K562 (cell line): Measurements from ENCODE around the gene ZNF148. TPM values are rescaled to one million over a fixed set of nuclear protein-coding genes. Genes with fewer than 3 reads are reported as not detected.

Experiments used
- ATAC-seq: fragments of 200-7000 bp; cut with Tn5 transposase; 3 replicates; pipeline ENCODE4 v1.9.1; 2020; ENCODE audit warnings: moderate library complexity
- BruUV-seq: library from RNA; stranded (reverse); fragments of 400-500 nt; replicated peaks from 2 replicates; lab custom pipeline; 2021; lab: Mats Ljungman, UMichigan
- CTCF ChIA-PET: fragments of 300-600 bp; formaldehyde crosslinking; extraction: SDS; loops from one replicate; lab custom pipeline; 2021; ENCODE audit warnings: low intra/inter-chr PET ratio; lab: Yijun Ruan, JAX
- POLR2A ChIA-PET: fragments of 300-600, 350-650 bp; sonication (Branson Sonifier 250); formaldehyde crosslinking; extraction: SDS; loops from one replicate; lab custom pipeline; 2021; ENCODE audit warnings: antibody characterized with exemption, inconsistent platforms; lab: Yijun Ruan, JAX
- DNase-seq, 4 experiments: peaks; one replicate each; pipeline versions ENCODE4 v3.0.0 to v3.0.0-alpha.2; 2011 to 2018; ENCODE audit warnings: low spot score in 3 of 4, mixed read lengths in 3 of 4; ENCODE audit errors: extremely low read depth in 1 of 4
- FAIRE-seq: peaks from 2 replicates; lab custom pipeline; 2011; peaks lifted over from hg19 to GRCh38; lab: Jason Lieb, UNC
- H2AFZ ChIP-seq: 2 replicates; pipeline ENCODE4 v1.6.0; 2011; ENCODE audit warnings: low read depth, low read length, control low read depth, inconsistent platforms
- H3K27ac ChIP-seq: fragments of 200-600 bp; 3 replicates; pipeline ENCODE4 v1.8.0; 2011; ENCODE audit warnings: low read depth, mild to moderate bottlenecking, control low read depth, inconsistent platforms, low read length, moderate library complexity, mixed read lengths; ENCODE audit errors: extremely low read depth
- H3K27me3 ChIP-seq, 2 experiments: fragments of 300-600 bp in 1 of 2; 2 replicates in 1 of 2; 3 replicates in 1 of 2; pipeline versions ENCODE4 v1.6.0 to v1.8.0; 2011; ENCODE audit warnings: inconsistent platforms in 2 of 2, low read length in 2 of 2, mild to moderate bottlenecking in 1 of 2, mixed read lengths in 1 of 2, moderate library complexity in 1 of 2; ENCODE audit not compliant: control insufficient read depth in 2 of 2, insufficient read depth in 2 of 2
- H3K36me3 ChIP-seq: fragments of 300-600 bp; 3 replicates; pipeline ENCODE4 v1.8.0; 2011; ENCODE audit warnings: mild to moderate bottlenecking, low read length, inconsistent platforms; ENCODE audit not compliant: control insufficient read depth, insufficient read depth
- H3K4me1 ChIP-seq, 2 experiments: fragments of 200-600 bp in 1 of 2; replicated peaks in 1 of 2; 2 replicates in 1 of 2; 3 replicates in 1 of 2; pipeline versions ENCODE4 v1.5.1 to v1.8.0; 2011; ENCODE audit warnings: inconsistent platforms in 2 of 2, low read length in 2 of 2, mild to moderate bottlenecking in 1 of 2, mixed read lengths in 1 of 2, moderate library complexity in 1 of 2; ENCODE audit not compliant: control insufficient read depth in 2 of 2, insufficient read depth in 2 of 2
- H3K4me2 ChIP-seq: 2 replicates; pipeline ENCODE4 v1.6.1; 2011; ENCODE audit warnings: low read length, control low read depth, inconsistent platforms, mixed read lengths; ENCODE audit not compliant: insufficient read depth
- H3K4me3 ChIP-seq: fragments of 200-600 bp; sonication (generic), shearing (Covaris generic); 2 replicates; pipeline ENCODE4 v1.5.1; 2016; ENCODE audit warnings: control low read depth, inconsistent platforms
- H3K79me2 ChIP-seq: fragments of 200-600 bp; 3 replicates; pipeline ENCODE4 v1.8.0; 2011; ENCODE audit warnings: low read length, inconsistent platforms; ENCODE audit not compliant: control insufficient read depth, insufficient read depth
- H3K9ac ChIP-seq, 2 experiments: 2 replicates each; pipeline versions ENCODE4 v1.6.0 to v1.6.1; 2011; ENCODE audit warnings: low read depth in 2 of 2, low read length in 2 of 2, control low read depth in 1 of 2, inconsistent platforms in 1 of 2, mild to moderate bottlenecking in 1 of 2, mixed read lengths in 1 of 2; ENCODE audit not compliant: insufficient read depth in 1 of 2
- H3K9me1 ChIP-seq: one replicate; pipeline ENCODE4 v1.6.0; 2011; ENCODE audit warnings: inconsistent platforms, mild to moderate bottlenecking, low read length, moderate library complexity; ENCODE audit not compliant: control insufficient read depth, insufficient read depth
- H3K9me3 ChIP-seq: replicated peaks from 2 replicates; pipeline ENCODE4 v1.5.1; 2011; ENCODE audit warnings: low read depth, low read length, inconsistent platforms; ENCODE audit not compliant: control insufficient read depth, insufficient read depth
- H4K20me1 ChIP-seq: replicated peaks from 2 replicates; pipeline ENCODE4 v1.6.1; 2011; ENCODE audit warnings: low read length, inconsistent platforms, mixed read lengths; ENCODE audit not compliant: control insufficient read depth, insufficient read depth
- C11orf30 ChIP-seq: fragments of 450-650 bp; IDR thresholded peaks from 2 replicates; pipeline ENCODE4 v1.6.1; 2016; ENCODE audit warnings: low read depth, mild to moderate bottlenecking
- CBX2 ChIP-seq: fragments of 200-600 bp; sonication (generic); IDR thresholded peaks from one replicate; pipeline ENCODE4 v1.6.1; 2012; ENCODE audit warnings: mild to moderate bottlenecking, low read length, inconsistent platforms; ENCODE audit not compliant: insufficient read depth, poor library complexity, severe bottlenecking
- CCNT2 ChIP-seq: IDR thresholded peaks from 2 replicates; pipeline ENCODE4 v1.6.1; 2011; ENCODE audit warnings: borderline replicate concordance, low read depth, mild to moderate bottlenecking, moderate library complexity, mixed read lengths, low read length; ENCODE audit not compliant: insufficient read length; ENCODE audit errors: extremely low read depth
- KDM5B ChIP-seq: fragments of 200-600 bp; sonication (generic); IDR thresholded peaks from 2 replicates; pipeline ENCODE4 v1.6.1; 2012; ENCODE audit warnings: low read depth, mild to moderate bottlenecking, moderate library complexity, low read length, control low read depth, inconsistent platforms; ENCODE audit not compliant: insufficient replicate concordance
- KLF6 ChIP-seq: fragments of 250-450 bp; sonication (Bioruptor Pico); IDR thresholded peaks from 2 replicates; pipeline ENCODE4 v1.4.0; 2020; ENCODE audit warnings: mild to moderate bottlenecking, moderate library complexity, borderline replicate concordance
- MED1 ChIP-seq: sonication (generic); formaldehyde crosslinking; IDR thresholded peaks from 2 replicates; pipeline ENCODE4 v1.8.1; 2023; ENCODE audit warnings: missing genetic modification reagents, borderline replicate concordance
- NCOR1 ChIP-seq: fragments of 450-650 bp; IDR thresholded peaks from 2 replicates; pipeline ENCODE4 v1.6.1; 2016; ENCODE audit warnings: mild to moderate bottlenecking, moderate library complexity
- NR3C1 ChIP-seq: sonication (generic); formaldehyde crosslinking; IDR thresholded peaks from 2 replicates; pipeline ENCODE4 v1.8.1; 2022; ENCODE audit warnings: missing genetic modification reagents
- PRDM10 ChIP-seq: fragments of 450-650 bp; IDR thresholded peaks from 2 replicates; pipeline ENCODE4 v1.6.1; 2018; ENCODE audit not compliant: partially characterized antibody
- PRPF4 ChIP-seq: fragments of 200-400 bp; formaldehyde crosslinking; IDR thresholded peaks from one replicate; pipeline ENCODE4 v1.6.1; 2017; ENCODE audit warnings: low read length, low read depth, mild to moderate bottlenecking; ENCODE audit not compliant: insufficient read depth, poor library complexity, severe bottlenecking
- PTRF ChIP-seq: fragments of 450-650 bp; IDR thresholded peaks from 2 replicates; pipeline ENCODE4 v1.6.1; 2016; ENCODE audit warnings: mild to moderate bottlenecking, missing genetic modification characterization, missing compliant biosample characterization
- RFX7 ChIP-seq: fragments of 250-450 bp; sonication (Bioruptor Pico); IDR thresholded peaks from 2 replicates; pipeline ENCODE4 v1.5.1; 2021; ENCODE audit warnings: mild to moderate bottlenecking
- SRSF1 ChIP-seq: fragments of 200-400 bp; formaldehyde crosslinking; IDR thresholded peaks from 2 replicates; pipeline ENCODE4 v1.6.1; 2017; ENCODE audit warnings: mild to moderate bottlenecking, low read depth, low read length, moderate library complexity
- TAF9B ChIP-seq: fragments of 450-650 bp; IDR thresholded peaks from 2 replicates; pipeline ENCODE4 v1.6.1; 2018; ENCODE audit warnings: mild to moderate bottlenecking; ENCODE audit not compliant: partially characterized antibody
- ZBTB7A ChIP-seq: IDR thresholded peaks from 2 replicates; pipeline ENCODE4 v1.6.1; 2011; ENCODE audit warnings: low read depth, mild to moderate bottlenecking, low read length, moderate library complexity, borderline replicate concordance; ENCODE audit not compliant: control insufficient read depth
- ZFP36 ChIP-seq: fragments of 150-350 bp; IDR thresholded peaks from 2 replicates; pipeline ENCODE4 v1.6.1; 2018; ENCODE audit warnings: low read length, low read depth; ENCODE audit not compliant: partially characterized antibody
- ZKSCAN8 ChIP-seq: fragments of 200-800 bp; sonication (Bioruptor generic); IDR thresholded peaks from 2 replicates; pipeline ENCODE4 v1.6.1; 2016; ENCODE audit warnings: missing genetic modification characterization, missing compliant biosample characterization
- ZNF277 ChIP-seq: fragments of 250-450 bp; sonication (Bioruptor Pico); IDR thresholded peaks from 2 replicates; pipeline ENCODE4 v1.8.0; 2022; ENCODE audit warnings: inconsistent platforms, mild to moderate bottlenecking, moderate library complexity, borderline replicate concordance
- ZNF707 ChIP-seq: fragments of 250-450 bp; sonication (Bioruptor Pico); conservative IDR thresholded peaks from 2 replicates; pipeline ENCODE4 v1.8.0; 2022; ENCODE audit warnings: inconsistent platforms, mild to moderate bottlenecking, moderate library complexity
- WGBS: fragments of 100-300 bp; shearing (Covaris generic); methylation state at CpG from one replicate; pipeline ENCODE4 v1.1.6; 2016; ENCODE audit warnings: low coverage, mixed read lengths; ENCODE audit not compliant: insufficient coverage; ENCODE audit errors: missing lambda C conversion rate; 5-methylcytosine and 5-hydroxymethylcytosine counted together
- in situ Hi-C: fragments of 300-500 bp; cut with MboI; formaldehyde crosslinking; loops from 4 replicates; pipeline ENCODE4 v1.15.0; 2018; ENCODE audit warnings: inconsistent platforms, mixed read lengths
- intact Hi-C: fragments of 100-400 bp; cut with micrococcal nuclease; formaldehyde crosslinking; loops from 2 replicates; pipeline ENCODE4 v1.14.2; 2022
- polyA plus RNA-seq, 8 experiments: library from polyadenylated mRNA; depleted of rRNA in 4 of 8; stranded (reverse) in 5 of 8; unstranded in 3 of 8; fragments of >200 nt; fragmentation: Nextera tagmentation in 2 of 8; fragmentation: Illumina TruSeq in 1 of 8; extraction: Ambion mirVana in 2 of 8; extraction: Trizol in 1 of 8; gene quantifications; 2 replicates each; pipeline versions ENCODE4 v1.2.1 to v1.2.3, GENCODE V29; 2011 to 2014; ENCODE audit warnings: inconsistent platforms in 1 of 8, missing spikeins in 1 of 8
- total RNA-seq, 7 experiments: library from RNA; depleted of rRNA in 6 of 7; stranded (reverse); fragments of >200 nt in 6 of 7; fragmentation: Illumina TruSeq in 2 of 7; extraction: Trizol in 2 of 7; gene quantifications; 2 replicates each; pipeline versions ENCODE4 v1.2.1 to v1.2.3, GENCODE V29; 2011 to 2021; ENCODE audit warnings: low replicate concordance in 1 of 7

Gene ZNF148
- total and polyA plus RNA-seq, 9 of the 15 experiments (the other 6 are each of a cell fraction or from before 2014, with no cell fraction given): 2.7 to 15.1 (median 8.3) TPM

GRCh38 chr3:125185805-125186204 lies 189.3 kb downstream of the ZNF148 start:
- H3K9ac ChIP-seq: no peak overlapping the region
- ChIA-PET POLR2A (interaction anchor here (1.8 kb wide), 1 partner anchor 10 kb away, joined by 6 read pairs; no protein-coding TSS in a partner anchor), CTCF (no interaction called here)
- in situ Hi-C loops (no loop called here), intact Hi-C loops (no loop called here)
- no TSS peak for BruUV-seq
- peaks cover 3 to 6% of the 10 kb centered on the region in 2 experiments; a peak in 4 of 5 replicates for H3K4me1 ChIP-seq
- no peaks in the 10 kb centered on the region for H3K9me1 ChIP-seq
- 0 out of 5 replicates have a peak, but pooled peaks cover 0 to 9% of the 10 kb centered on the region in 2 experiments for H3K27me3 ChIP-seq
- H2AFZ ChIP-seq: no peak overlapping the region
- H3K4me3 ChIP-seq: no peak overlapping the region
- ATAC-seq: no peak
- no peaks in the 10 kb centered on the region for H3K9me3 ChIP-seq
- no peaks in the 10 kb centered on the region for H4K20me1 ChIP-seq
- 25% methylated on average over 1 of the region's 3 CpGs for WGBS
- no peaks in the 10 kb centered on the region for H3K36me3 ChIP-seq
- no peak overlapping the region for H3K27ac ChIP-seq
- no peak for DNase-seq
- no peaks in the 10 kb centered on the region for H3K79me2 ChIP-seq
- no peak overlapping the region; the same call in 1 of the 2 replicates for H3K4me2 ChIP-seq
- no peak for FAIRE-seq
- TF ChIP-seq RFX7 (CRISPR knock-in tag) (no peak), PRPF4 (no peak), ZKSCAN8 (CRISPR knock-in tag) (no peak), KLF6 (CRISPR knock-in tag) (no peak), SRSF1 (no peak), C11orf30 (no peak), CCNT2 (no peak), TAF9B (no peak), CBX2 (no peak), NR3C1 (CRISPR knock-in tag) (no peak), PRDM10 (no peak), ZNF277 (no peak), MED1 (CRISPR knock-in tag) (no peak), ZFP36 (no peak), NCOR1 (no peak), ZBTB7A (no peak), KDM5B (no peak), ZNF707 (no peak), PTRF (tag) (no peak)
